ENCODE results near the gene GJB4. TPM values are rescaled to one million over a fixed set of nuclear protein-coding genes. Genes with fewer than 3 reads are reported as not detected.

The GJB4 gene
- total and polyA plus RNA-seq, 4 donors: not detected

GRCh38 chr1:34739613-34740012 is 19.9 kb upstream of the GJB4 start:
- H3K4me3 ChIP-seq (ENCODE audit: low read depth in 1 of 3, low read length in 3 of 3): no peak overlapping the region
- no peak overlapping the region for H3K27ac ChIP-seq (ENCODE audit: low read depth in 1 of 2, low read length in 2 of 2)
- no peaks in the 10 kb centered on the region for H3K27me3 ChIP-seq (ENCODE audit: control insufficient read depth in 4 of 4, insufficient read depth in 4 of 4, low read length in 3 of 4)
- peaks cover 0 to 5% (median 2%) of the 10 kb centered on the region in 4 donors for H3K4me1 ChIP-seq (ENCODE audit: control insufficient read depth in 4 of 4, insufficient read depth in 4 of 4, low read length in 3 of 4)
- DNase-seq (ENCODE audit: low spot score): no peak
- no peak overlapping the region for H3K9ac ChIP-seq (ENCODE audit: low read depth in 1 of 2, low read length in 2 of 2)
- H3K9me3 ChIP-seq (ENCODE audit: control insufficient read depth in 4 of 4, low read length in 3 of 4): no peaks in the 10 kb centered on the region
- WGBS: 60% methylated on average over 3 of the region's 3 CpGs
- H3K36me3 ChIP-seq (ENCODE audit: control insufficient read depth in 4 of 4, insufficient read depth in 3 of 4, low read depth in 1 of 4, low read length in 3 of 4): no peaks in the 10 kb centered on the region
- TF ChIP-seq RAD21 (IDR thresholded peaks at IDR 0.05): no peak
- TF ChIP-seq RXRA (IDR thresholded peaks at IDR 0.05): no peak
- TF ChIP-seq NR2F2 (IDR thresholded peaks at IDR 0.05): no peak
- no peak for TF ChIP-seq YY1 (IDR thresholded peaks at IDR 0.05)
- no peak for TF ChIP-seq GABPA (IDR thresholded peaks at IDR 0.05 in 1 of 2, conservative IDR thresholded peaks at IDR 0.05 in 1 of 2)
- TF ChIP-seq ATF3 (IDR thresholded peaks at IDR 0.05): no peak
- TF ChIP-seq, protein P1, sequence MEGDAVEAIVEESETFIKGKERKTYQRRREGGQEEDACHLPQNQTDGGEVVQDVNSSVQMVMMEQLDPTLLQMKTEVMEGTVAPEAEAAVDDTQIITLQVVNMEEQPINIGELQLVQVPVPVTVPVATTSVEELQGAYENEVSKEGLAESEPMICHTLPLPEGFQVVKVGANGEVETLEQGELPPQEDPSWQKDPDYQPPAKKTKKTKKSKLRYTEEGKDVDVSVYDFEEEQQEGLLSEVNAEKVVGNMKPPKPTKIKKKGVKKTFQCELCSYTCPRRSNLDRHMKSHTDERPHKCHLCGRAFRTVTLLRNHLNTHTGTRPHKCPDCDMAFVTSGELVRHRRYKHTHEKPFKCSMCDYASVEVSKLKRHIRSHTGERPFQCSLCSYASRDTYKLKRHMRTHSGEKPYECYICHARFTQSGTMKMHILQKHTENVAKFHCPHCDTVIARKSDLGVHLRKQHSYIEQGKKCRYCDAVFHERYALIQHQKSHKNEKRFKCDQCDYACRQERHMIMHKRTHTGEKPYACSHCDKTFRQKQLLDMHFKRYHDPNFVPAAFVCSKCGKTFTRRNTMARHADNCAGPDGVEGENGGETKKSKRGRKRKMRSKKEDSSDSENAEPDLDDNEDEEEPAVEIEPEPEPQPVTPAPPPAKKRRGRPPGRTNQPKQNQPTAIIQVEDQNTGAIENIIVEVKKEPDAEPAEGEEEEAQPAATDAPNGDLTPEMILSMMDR (IDR thresholded peaks at IDR 0.05; ENCODE audit: low read depth, low read length, missing input control): no peak

GRCh38 chr1:34740161-34740868 is 19.2 kb upstream of the GJB4 start:
- WGBS: 53% methylated on average over 18 of the region's 18 CpGs
- Histone ChIP-seq H3K4me1 (ENCODE audit: control insufficient read depth in 4 of 4, insufficient read depth in 4 of 4, low read length in 3 of 4) (peaks cover 0 to 5% (median 2%) of the 10 kb centered on the region in 4 donors), H3K9ac (ENCODE audit: low read depth in 1 of 2, low read length in 2 of 2) (no peak overlapping the region), H3K27ac (ENCODE audit: low read depth in 1 of 2, low read length in 2 of 2) (no peak overlapping the region), H3K9me3 (ENCODE audit: control insufficient read depth in 4 of 4, low read length in 3 of 4) (no peaks in the 10 kb centered on the region), H3K36me3 (ENCODE audit: control insufficient read depth in 4 of 4, insufficient read depth in 3 of 4, low read depth in 1 of 4, low read length in 3 of 4) (no peaks in the 10 kb centered on the region), H3K27me3 (ENCODE audit: control insufficient read depth in 4 of 4, insufficient read depth in 4 of 4, low read length in 3 of 4) (no peaks in the 10 kb centered on the region), H3K4me3 (ENCODE audit: low read depth in 1 of 3, low read length in 3 of 3) (no peak overlapping the region)
- DNase-seq (ENCODE audit: low spot score): no peak
- TF ChIP-seq FOXA2 (IDR thresholded peaks at IDR 0.05): no peak
- no peak for TF ChIP-seq TAF1 (conservative IDR thresholded peaks at IDR 0.05)
- TF ChIP-seq MAX (IDR thresholded peaks at IDR 0.05): no peak
- TF ChIP-seq, protein P2, sequence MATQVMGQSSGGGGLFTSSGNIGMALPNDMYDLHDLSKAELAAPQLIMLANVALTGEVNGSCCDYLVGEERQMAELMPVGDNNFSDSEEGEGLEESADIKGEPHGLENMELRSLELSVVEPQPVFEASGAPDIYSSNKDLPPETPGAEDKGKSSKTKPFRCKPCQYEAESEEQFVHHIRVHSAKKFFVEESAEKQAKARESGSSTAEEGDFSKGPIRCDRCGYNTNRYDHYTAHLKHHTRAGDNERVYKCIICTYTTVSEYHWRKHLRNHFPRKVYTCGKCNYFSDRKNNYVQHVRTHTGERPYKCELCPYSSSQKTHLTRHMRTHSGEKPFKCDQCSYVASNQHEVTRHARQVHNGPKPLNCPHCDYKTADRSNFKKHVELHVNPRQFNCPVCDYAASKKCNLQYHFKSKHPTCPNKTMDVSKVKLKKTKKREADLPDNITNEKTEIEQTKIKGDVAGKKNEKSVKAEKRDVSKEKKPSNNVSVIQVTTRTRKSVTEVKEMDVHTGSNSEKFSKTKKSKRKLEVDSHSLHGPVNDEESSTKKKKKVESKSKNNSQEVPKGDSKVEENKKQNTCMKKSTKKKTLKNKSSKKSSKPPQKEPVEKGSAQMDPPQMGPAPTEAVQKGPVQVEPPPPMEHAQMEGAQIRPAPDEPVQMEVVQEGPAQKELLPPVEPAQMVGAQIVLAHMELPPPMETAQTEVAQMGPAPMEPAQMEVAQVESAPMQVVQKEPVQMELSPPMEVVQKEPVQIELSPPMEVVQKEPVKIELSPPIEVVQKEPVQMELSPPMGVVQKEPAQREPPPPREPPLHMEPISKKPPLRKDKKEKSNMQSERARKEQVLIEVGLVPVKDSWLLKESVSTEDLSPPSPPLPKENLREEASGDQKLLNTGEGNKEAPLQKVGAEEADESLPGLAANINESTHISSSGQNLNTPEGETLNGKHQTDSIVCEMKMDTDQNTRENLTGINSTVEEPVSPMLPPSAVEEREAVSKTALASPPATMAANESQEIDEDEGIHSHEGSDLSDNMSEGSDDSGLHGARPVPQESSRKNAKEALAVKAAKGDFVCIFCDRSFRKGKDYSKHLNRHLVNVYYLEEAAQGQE (IDR thresholded peaks at IDR 0.05): no peak
